Breast epithelium (tissue), 3 donors: Measurements from ENCODE around the gene MYF5.

ENCODE experiments used
- POLR2A ChIP-seq: fragments of 450-650 bp; IDR thresholded peaks from one replicate; pipeline ENCODE4 v1.6.1; 2016; ENCODE audit warnings: antibody characterized with exemption, mild to moderate bottlenecking, moderate library complexity
- POLR2AphosphoS5 ChIP-seq, 3 donors: sonication (generic); formaldehyde crosslinking; IDR thresholded peaks; one replicate each; pipeline ENCODE4 v1.6.1; 2017; ENCODE audit warnings: antibody characterized with exemption in 3 of 3
- TF ChIP-seq, protein P1 (sequence below), 3 donors: fragments of 450-650 bp; IDR thresholded peaks; one replicate each; pipeline ENCODE4 v1.5.1; 2016 to 2017; ENCODE audit warnings: antibody characterized with exemption in 3 of 3, mild to moderate bottlenecking in 3 of 3, moderate library complexity in 3 of 3

DNA sequence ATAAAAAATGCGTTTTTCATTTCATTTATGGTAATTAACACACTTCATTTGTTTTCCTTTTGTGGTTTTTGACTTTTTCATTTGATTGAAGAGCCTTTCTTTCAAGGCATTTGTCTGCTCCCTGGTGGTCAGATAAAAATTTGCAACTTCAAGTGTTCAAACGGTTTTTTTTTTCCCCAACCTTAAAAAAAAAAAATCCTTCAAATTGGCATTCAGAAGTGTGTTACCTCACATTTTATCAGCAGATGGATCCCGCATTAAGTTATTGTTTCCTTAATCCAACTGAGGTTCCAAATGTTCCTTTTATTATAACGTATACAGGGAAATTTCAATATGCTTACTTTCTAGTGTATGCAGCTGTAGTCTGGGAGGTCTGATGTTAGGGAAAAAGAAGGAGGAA is 47.2 kb downstream of the MYF5 start:
- TF ChIP-seq, protein P1, sequence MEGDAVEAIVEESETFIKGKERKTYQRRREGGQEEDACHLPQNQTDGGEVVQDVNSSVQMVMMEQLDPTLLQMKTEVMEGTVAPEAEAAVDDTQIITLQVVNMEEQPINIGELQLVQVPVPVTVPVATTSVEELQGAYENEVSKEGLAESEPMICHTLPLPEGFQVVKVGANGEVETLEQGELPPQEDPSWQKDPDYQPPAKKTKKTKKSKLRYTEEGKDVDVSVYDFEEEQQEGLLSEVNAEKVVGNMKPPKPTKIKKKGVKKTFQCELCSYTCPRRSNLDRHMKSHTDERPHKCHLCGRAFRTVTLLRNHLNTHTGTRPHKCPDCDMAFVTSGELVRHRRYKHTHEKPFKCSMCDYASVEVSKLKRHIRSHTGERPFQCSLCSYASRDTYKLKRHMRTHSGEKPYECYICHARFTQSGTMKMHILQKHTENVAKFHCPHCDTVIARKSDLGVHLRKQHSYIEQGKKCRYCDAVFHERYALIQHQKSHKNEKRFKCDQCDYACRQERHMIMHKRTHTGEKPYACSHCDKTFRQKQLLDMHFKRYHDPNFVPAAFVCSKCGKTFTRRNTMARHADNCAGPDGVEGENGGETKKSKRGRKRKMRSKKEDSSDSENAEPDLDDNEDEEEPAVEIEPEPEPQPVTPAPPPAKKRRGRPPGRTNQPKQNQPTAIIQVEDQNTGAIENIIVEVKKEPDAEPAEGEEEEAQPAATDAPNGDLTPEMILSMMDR (IDR thresholded peaks at IDR 0.05) = peak in 2 of 3 donors; percentile 52 to 59
- no peak for TF ChIP-seq POLR2A
- TF ChIP-seq POLR2AphosphoS5 (IDR thresholded peaks at IDR 0.05) = no peak
